HG03097 (cell line): ENCODE data around the gene BBS1.
"Not testable (repeated sequence)": the region's sequence is repeated elsewhere in the genome, so short reads cannot be mapped to it uniquely, and the experiment has no call there.

ENCODE experiments used
- ATAC-seq: cut with Tn5 transposase; IDR thresholded peaks from one replicate; pipeline ENCODE4 v1.9.1; 2021; ENCODE audit not compliant: unreplicated experiment, low FRiP score

BBS1 gene

GRCh38 chr11:66569076-66569475 lies 58.6 kb downstream of the BBS1 start:
- ATAC-seq: no peak

- ATAC-seq: no peak
Measured at GRCh38 chr11:66570079-66570849, 59.8 kb downstream of the BBS1 start.

DNA sequence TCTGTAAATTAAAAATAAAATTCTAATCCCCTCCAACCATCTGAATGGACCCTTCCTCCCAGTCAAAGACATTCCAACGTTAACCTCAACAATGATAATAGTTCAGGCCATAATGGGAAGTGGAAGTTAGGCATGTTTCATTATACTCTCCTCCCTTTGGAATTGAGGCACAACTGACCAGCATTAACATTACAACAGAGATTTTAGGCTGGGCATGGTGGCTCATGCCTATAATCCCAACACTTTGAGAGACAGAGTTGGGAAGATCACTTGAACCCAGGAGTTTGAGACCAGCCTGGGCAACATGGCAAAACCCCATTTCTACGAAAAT lies 60.4 kb downstream of the BBS1 start:
- ATAC-seq: no peak

DNA sequence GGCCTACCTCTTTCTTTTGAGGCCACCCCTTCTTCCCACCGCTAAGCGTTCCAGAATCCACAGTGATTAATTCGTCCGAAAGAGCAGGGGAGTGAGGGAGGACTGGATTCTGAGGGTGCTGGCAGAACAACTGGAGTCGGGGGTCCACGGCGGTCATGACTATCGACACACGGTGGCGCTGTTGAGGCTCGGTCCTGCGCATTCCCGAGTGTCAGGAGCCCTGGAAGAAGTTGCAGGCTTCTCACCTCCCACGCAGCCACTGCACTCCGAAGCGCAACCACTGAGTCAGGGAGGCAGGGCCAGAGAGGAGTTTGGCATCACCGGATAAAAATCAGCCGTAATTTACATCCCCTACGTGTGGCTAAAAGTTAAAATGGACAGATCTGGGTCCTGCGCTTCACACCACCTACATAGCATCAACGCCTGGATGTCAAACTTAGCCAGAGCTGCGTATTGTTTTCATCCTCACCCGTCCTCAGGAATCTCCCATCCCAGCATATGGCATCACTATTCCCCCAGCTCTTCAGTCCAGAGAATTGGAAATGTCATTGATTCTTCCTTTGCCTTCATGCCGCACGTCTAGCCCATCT lies 68.7 kb downstream of the BBS1 start:
- ATAC-seq: no peak

DNA sequence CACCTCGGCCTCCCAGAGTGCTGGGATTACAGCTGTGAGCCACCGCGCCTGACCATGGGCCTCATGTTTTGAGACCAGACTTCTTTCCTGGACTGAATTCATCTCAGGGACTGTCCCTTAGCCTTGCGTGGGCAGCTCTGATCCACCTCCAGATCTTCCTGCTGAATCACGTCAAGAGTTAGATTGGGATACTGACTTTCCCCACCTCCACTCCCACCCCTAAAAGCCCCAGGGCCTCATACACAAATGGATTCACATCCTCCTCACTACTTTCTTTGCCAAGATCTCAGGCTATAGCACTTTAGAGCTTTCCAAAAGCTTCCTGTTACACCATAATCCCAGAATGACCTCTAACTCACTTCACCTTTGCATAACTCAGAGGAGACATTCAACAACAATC lies 70.4 kb downstream of the BBS1 start:
- no peak for ATAC-seq

DNA sequence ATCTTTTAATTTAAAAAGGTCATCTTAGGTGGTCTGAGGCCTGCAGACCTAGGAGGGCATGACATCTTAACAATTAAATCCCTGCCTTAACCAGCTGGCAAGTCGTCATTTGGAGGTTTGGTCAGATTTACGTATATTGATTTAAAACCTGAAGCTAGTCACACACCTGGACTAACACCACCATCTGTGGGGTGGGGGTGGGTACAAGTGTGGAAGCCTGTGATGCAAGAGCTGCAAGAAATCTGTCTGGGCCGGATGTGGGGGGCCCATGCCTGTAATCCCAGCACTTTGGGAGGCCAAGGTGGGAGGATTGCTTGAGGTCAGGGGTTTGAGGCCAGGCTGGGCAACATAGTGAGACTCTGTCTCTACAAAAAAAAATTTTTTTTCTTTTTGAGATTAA lies 70.8 kb downstream of the BBS1 start:
- no peak for ATAC-seq

DNA sequence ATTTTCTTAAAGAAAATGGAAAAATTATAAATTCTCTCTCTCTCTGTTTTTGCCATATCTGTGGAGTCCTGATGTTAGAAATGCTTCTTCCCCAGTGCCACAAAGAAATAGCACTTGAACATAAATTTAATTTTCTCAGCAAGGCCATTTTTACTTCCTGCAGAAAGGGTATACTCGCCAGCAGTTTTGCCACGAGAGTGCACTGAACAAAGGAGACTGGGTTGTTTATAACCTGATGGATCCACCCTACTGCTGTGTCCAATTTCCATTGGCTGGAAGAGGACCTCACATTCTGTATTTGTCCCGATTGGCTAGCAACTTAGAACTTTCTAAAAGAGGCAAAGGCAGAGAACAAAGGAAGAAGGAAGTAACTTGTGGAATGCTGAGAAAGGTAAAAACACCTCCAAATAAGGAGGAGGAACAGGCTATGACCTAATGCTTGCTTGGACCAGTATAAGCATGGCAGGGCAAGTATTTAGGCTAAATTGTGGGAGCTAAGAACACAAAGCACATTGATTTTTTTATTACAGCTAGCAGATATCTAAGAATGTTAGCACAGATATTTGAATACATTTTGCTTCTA lies 72.2 kb downstream of the BBS1 start:
- ATAC-seq: not testable (repeated sequence)
